HG02623 (cell line): Measurements from ENCODE around the gene SLFNL1.

Experiments used
- ATAC-seq: cut with Tn5 transposase; IDR thresholded peaks from one replicate; pipeline ENCODE4 v1.9.1; 2021; ENCODE audit warnings: moderate library complexity; ENCODE audit not compliant: unreplicated experiment

The SLFNL1 gene

GRCh38 chr1:41021526-41022308, at the start of gene SLFNL1:
Gene SLFNL1, minus strand, starts transcription at chr1:41021725. Its CDS starts 1,065 bp downstream, at chr1:41020660.
- ATAC-seq, result no peak

GRCh38 chr1:41056907-41057306, 35.4 kb upstream of the SLFNL1 start:
- no peak for ATAC-seq

- ATAC-seq, result no peak
Measured at GRCh38 chr1:41053316-41053715, 31.8 kb upstream of the SLFNL1 start.

- ATAC-seq, result no peak
Measured at GRCh38 chr1:41051022-41051421, 29.5 kb upstream of the SLFNL1 start.

- ATAC-seq, result no peak
Measured at GRCh38 chr1:41048540-41048939, 27.0 kb upstream of the SLFNL1 start.

- ATAC-seq, result no peak
Measured at GRCh38 chr1:41046347-41046775, 24.8 kb upstream of the SLFNL1 start.

- no peak for ATAC-seq
Measured at GRCh38 chr1:41045740-41046139, 24.2 kb upstream of the SLFNL1 start.

GRCh38 chr1:41044187-41044586, 22.7 kb upstream of the SLFNL1 start:
- ATAC-seq, result no peak

GRCh38 chr1:41041614-41042270, 20.2 kb upstream of the SLFNL1 start:
- ATAC-seq, result no peak

GRCh38 chr1:41038110-41038509, 16.6 kb upstream of the SLFNL1 start:
- no peak for ATAC-seq

GRCh38 chr1:41037116-41037903, 15.8 kb upstream of the SLFNL1 start:
- no peak for ATAC-seq

GRCh38 chr1:41033272-41033671, 11.7 kb upstream of the SLFNL1 start:
- no peak for ATAC-seq

- no peak for ATAC-seq
Measured at GRCh38 chr1:41032147-41032546, 10.6 kb upstream of the SLFNL1 start.

GRCh38 chr1:41030872-41031616, 9.5 kb upstream of the SLFNL1 start:
- ATAC-seq, result no peak

- no peak for ATAC-seq
Measured at GRCh38 chr1:41028034-41028642, 6.6 kb upstream of the SLFNL1 start.

- no peak for ATAC-seq
Measured at GRCh38 chr1:41025979-41026819, 4.7 kb upstream of the SLFNL1 start.

- no peak for ATAC-seq
Measured at GRCh38 chr1:41024953-41025352, 3.4 kb upstream of the SLFNL1 start.

GRCh38 chr1:41023279-41023990, 1.9 kb upstream of the SLFNL1 start:
- no peak for ATAC-seq

GRCh38 chr1:41022424-41022823, 899 bp upstream of the SLFNL1 start:
- ATAC-seq, result no peak
